Measurements from ENCODE around the gene OR52E8.

OR52E8 gene

GRCh38 chr11:5887661-5888060, 30.2 kb upstream of the OR52E8 start:
- no peaks in the 10 kb centered on the region for H3K36me3 ChIP-seq (replicated peaks in 1 of 2; ENCODE audit: control insufficient read depth in 2 of 2, insufficient read depth in 2 of 2, low read length in 2 of 2)
- no peaks in the 10 kb centered on the region for H3K27me3 ChIP-seq (ENCODE audit: control insufficient read depth in 3 of 3, insufficient read depth in 3 of 3, low read depth in 1 of 3, low read length in 3 of 3)
- no peak overlapping the region for H2BK15ac ChIP-seq (ENCODE audit: low read length)
- H3K9me3 ChIP-seq (replicated peaks in 1 of 2; ENCODE audit: control insufficient read depth in 2 of 2, insufficient read depth in 1 of 2, low read depth in 1 of 2, low read length in 2 of 2) = no peaks in the 10 kb centered on the region
- no peak overlapping the region for H3K23ac ChIP-seq (ENCODE audit: low read depth, low read length, poor library complexity)
- H4K8ac ChIP-seq (ENCODE audit: low read depth, low read length) = no peak overlapping the region
- H3K9ac ChIP-seq (ENCODE audit: low read depth, low read length, poor library complexity) = no peak overlapping the region
- no peak overlapping the region for H3K4ac ChIP-seq (ENCODE audit: low read length)
- H4K91ac ChIP-seq (ENCODE audit: low read depth, low read length, poor library complexity) = no peak overlapping the region
- no peak overlapping the region for H3K14ac ChIP-seq (ENCODE audit: low read length)
- no peaks in the 10 kb centered on the region for H3K79me1 ChIP-seq (ENCODE audit: low read depth, low read length)
- no peak overlapping the region for H2BK120ac ChIP-seq (ENCODE audit: low read depth, low read length)
- no peak overlapping the region for H3K27ac ChIP-seq (replicated peaks; ENCODE audit: low read length)
- H2AK5ac ChIP-seq (ENCODE audit: low read depth, low read length) = no peak overlapping the region
- H3K18ac ChIP-seq (ENCODE audit: low read length) = no peak overlapping the region
- no CpG with 5 or more reads among the region's 1 CpG for WGBS, 2 donors (ENCODE audit: extremely low coverage in 2 of 2, insufficient read length in 2 of 2, insufficient replicate concordance in 1 of 2)
- H2BK12ac ChIP-seq (ENCODE audit: low read length) = no peak overlapping the region
- H3K4me1 ChIP-seq (ENCODE audit: control insufficient read depth in 2 of 2, insufficient read depth in 1 of 2, low read depth in 1 of 2, low read length in 2 of 2) = no peaks in the 10 kb centered on the region
- no peak overlapping the region for H2AFZ ChIP-seq (ENCODE audit: low read length)
- no peak overlapping the region for H3K4me3 ChIP-seq (ENCODE audit: low read length in 2 of 2)
- H2BK5ac ChIP-seq (ENCODE audit: low read length) = no peak overlapping the region
- no peak overlapping the region for H3K4me2 ChIP-seq (ENCODE audit: insufficient read depth, low read length, poor library complexity, severe bottlenecking)
- no peak for DNase-seq (ENCODE audit: low spot score)

- WGBS, 2 donors (ENCODE audit: extremely low coverage in 2 of 2, insufficient read length in 2 of 2, insufficient replicate concordance in 1 of 2) = no CpG with 5 or more reads among the region's 3 CpGs
- no peak overlapping the region for H3K18ac ChIP-seq (ENCODE audit: low read length)
- no peak overlapping the region for H2AFZ ChIP-seq (ENCODE audit: low read length)
- H3K79me1 ChIP-seq (ENCODE audit: low read depth, low read length) = no peaks in the 10 kb centered on the region
- no peak overlapping the region for H3K9ac ChIP-seq (ENCODE audit: low read depth, low read length, poor library complexity)
- H3K4me2 ChIP-seq (ENCODE audit: insufficient read depth, low read length, poor library complexity, severe bottlenecking) = no peak overlapping the region
- H2BK5ac ChIP-seq (ENCODE audit: low read length) = no peak overlapping the region
- no peak overlapping the region for H3K14ac ChIP-seq (ENCODE audit: low read length)
- no peaks in the 10 kb centered on the region for H3K9me3 ChIP-seq (replicated peaks in 1 of 2; ENCODE audit: control insufficient read depth in 2 of 2, insufficient read depth in 1 of 2, low read depth in 1 of 2, low read length in 2 of 2)
- H4K8ac ChIP-seq (ENCODE audit: low read depth, low read length) = no peak overlapping the region
- no peaks in the 10 kb centered on the region for H3K27me3 ChIP-seq (ENCODE audit: control insufficient read depth in 3 of 3, insufficient read depth in 3 of 3, low read depth in 1 of 3, low read length in 3 of 3)
- H3K4me1 ChIP-seq (ENCODE audit: control insufficient read depth in 2 of 2, insufficient read depth in 1 of 2, low read depth in 1 of 2, low read length in 2 of 2) = no peaks in the 10 kb centered on the region
- H2BK12ac ChIP-seq (ENCODE audit: low read length) = no peak overlapping the region
- H2BK15ac ChIP-seq (ENCODE audit: low read length) = no peak overlapping the region
- no peak overlapping the region for H3K4ac ChIP-seq (ENCODE audit: low read length)
- no peak overlapping the region for H3K4me3 ChIP-seq (ENCODE audit: low read length in 2 of 2)
- no peak overlapping the region for H3K27ac ChIP-seq (replicated peaks; ENCODE audit: low read length)
- no peak for DNase-seq (ENCODE audit: low spot score)
- H3K23ac ChIP-seq (ENCODE audit: low read depth, low read length, poor library complexity) = no peak overlapping the region
- H2BK120ac ChIP-seq (ENCODE audit: low read depth, low read length) = no peak overlapping the region
- no peak overlapping the region for H2AK5ac ChIP-seq (ENCODE audit: low read depth, low read length)
- no peaks in the 10 kb centered on the region for H3K36me3 ChIP-seq (replicated peaks in 1 of 2; ENCODE audit: control insufficient read depth in 2 of 2, insufficient read depth in 2 of 2, low read length in 2 of 2)
- no peak overlapping the region for H4K91ac ChIP-seq (ENCODE audit: low read depth, low read length, poor library complexity)
Observed at GRCh38 chr11:5887172-5887571, 29.7 kb upstream of the OR52E8 start.

- H4K8ac ChIP-seq (ENCODE audit: low read depth, low read length) = no peak overlapping the region
- H3K14ac ChIP-seq (ENCODE audit: low read length) = no peak overlapping the region
- no peak overlapping the region for H3K27ac ChIP-seq (replicated peaks; ENCODE audit: low read length)
- no peak overlapping the region for H2BK120ac ChIP-seq (ENCODE audit: low read depth, low read length)
- no peaks in the 10 kb centered on the region for H3K36me3 ChIP-seq (replicated peaks in 1 of 2; ENCODE audit: control insufficient read depth in 2 of 2, insufficient read depth in 2 of 2, low read length in 2 of 2)
- H4K91ac ChIP-seq (ENCODE audit: low read depth, low read length, poor library complexity) = no peak overlapping the region
- no peak overlapping the region for H3K18ac ChIP-seq (ENCODE audit: low read length)
- H3K4me1 ChIP-seq (ENCODE audit: control insufficient read depth in 2 of 2, insufficient read depth in 1 of 2, low read depth in 1 of 2, low read length in 2 of 2) = no peaks in the 10 kb centered on the region
- H3K9ac ChIP-seq (ENCODE audit: low read depth, low read length, poor library complexity) = no peak overlapping the region
- no peak overlapping the region for H2BK15ac ChIP-seq (ENCODE audit: low read length)
- H3K4ac ChIP-seq (ENCODE audit: low read length) = no peak overlapping the region
- no peak overlapping the region for H3K4me2 ChIP-seq (ENCODE audit: insufficient read depth, low read length, poor library complexity, severe bottlenecking)
- no peaks in the 10 kb centered on the region for H3K79me1 ChIP-seq (ENCODE audit: low read depth, low read length)
- H3K4me3 ChIP-seq (ENCODE audit: low read length in 2 of 2) = no peak overlapping the region
- no peak overlapping the region for H2BK12ac ChIP-seq (ENCODE audit: low read length)
- H2BK5ac ChIP-seq (ENCODE audit: low read length) = no peak overlapping the region
- no peaks in the 10 kb centered on the region for H3K27me3 ChIP-seq (ENCODE audit: control insufficient read depth in 3 of 3, insufficient read depth in 3 of 3, low read depth in 1 of 3, low read length in 3 of 3)
- H2AFZ ChIP-seq (ENCODE audit: low read length) = no peak overlapping the region
- H3K23ac ChIP-seq (ENCODE audit: low read depth, low read length, poor library complexity) = no peak overlapping the region
- no peak overlapping the region for H2AK5ac ChIP-seq (ENCODE audit: low read depth, low read length)
- H3K9me3 ChIP-seq (replicated peaks in 1 of 2; ENCODE audit: control insufficient read depth in 2 of 2, insufficient read depth in 1 of 2, low read depth in 1 of 2, low read length in 2 of 2) = no peaks in the 10 kb centered on the region
- no peak for DNase-seq (ENCODE audit: low spot score)
Observed at GRCh38 chr11:5881756-5882155, 24.3 kb upstream of the OR52E8 start.

GRCh38 chr11:5880329-5880728, 22.8 kb upstream of the OR52E8 start, which contains the start of gene OR52E4:
TSS of gene OR52E4 (plus strand) at chr11:5880629. CDS start at chr11:5884293, 3,664 bp downstream.
- no CpG with 5 or more reads among the region's 4 CpGs for WGBS, 2 donors (ENCODE audit: extremely low coverage in 2 of 2, insufficient read length in 2 of 2, insufficient replicate concordance in 1 of 2)
- no peak within 1 kb of the TSS for H3K4me3 ChIP-seq (ENCODE audit: low read length in 2 of 2)
- no peak within 1 kb of the TSS for H3K27ac ChIP-seq (replicated peaks; ENCODE audit: low read length)
- H2BK5ac ChIP-seq (ENCODE audit: low read length) = no peak within 1 kb of the TSS
- H2AK5ac ChIP-seq (ENCODE audit: low read depth, low read length) = no peak within 1 kb of the TSS
- no peaks in the 10 kb centered on the region for H3K27me3 ChIP-seq (ENCODE audit: control insufficient read depth in 3 of 3, insufficient read depth in 3 of 3, low read depth in 1 of 3, low read length in 3 of 3)
- H3K14ac ChIP-seq (ENCODE audit: low read length) = no peak within 1 kb of the TSS
- H3K18ac ChIP-seq (ENCODE audit: low read length) = no peak within 1 kb of the TSS
- H3K23ac ChIP-seq (ENCODE audit: low read depth, low read length, poor library complexity) = no peak within 1 kb of the TSS
- H3K4me2 ChIP-seq (ENCODE audit: insufficient read depth, low read length, poor library complexity, severe bottlenecking) = no peak within 1 kb of the TSS
- H2AFZ ChIP-seq (ENCODE audit: low read length) = no peak within 1 kb of the TSS
- H2BK120ac ChIP-seq (ENCODE audit: low read depth, low read length) = no peak within 1 kb of the TSS
- H3K9ac ChIP-seq (ENCODE audit: low read depth, low read length, poor library complexity) = no peak within 1 kb of the TSS
- no peaks in the 10 kb centered on the region for H3K4me1 ChIP-seq (ENCODE audit: control insufficient read depth in 2 of 2, insufficient read depth in 1 of 2, low read depth in 1 of 2, low read length in 2 of 2)
- H4K8ac ChIP-seq (ENCODE audit: low read depth, low read length) = no peak within 1 kb of the TSS
- H3K36me3 ChIP-seq (replicated peaks in 1 of 2; ENCODE audit: control insufficient read depth in 2 of 2, insufficient read depth in 2 of 2, low read length in 2 of 2) = no peaks in the 10 kb centered on the region
- H3K79me1 ChIP-seq (ENCODE audit: low read depth, low read length) = no peaks in the 10 kb centered on the region
- H3K9me3 ChIP-seq (replicated peaks in 1 of 2; ENCODE audit: control insufficient read depth in 2 of 2, insufficient read depth in 1 of 2, low read depth in 1 of 2, low read length in 2 of 2) = no peaks in the 10 kb centered on the region
- no peak for DNase-seq (ENCODE audit: low spot score)
- H3K4ac ChIP-seq (ENCODE audit: low read length) = no peak within 1 kb of the TSS
- no peak within 1 kb of the TSS for H2BK15ac ChIP-seq (ENCODE audit: low read length)
- no peak within 1 kb of the TSS for H4K91ac ChIP-seq (ENCODE audit: low read depth, low read length, poor library complexity)
- no peak within 1 kb of the TSS for H2BK12ac ChIP-seq (ENCODE audit: low read length)

Data from neuronal stem cell (in vitro differentiated cells).